Measurements from ENCODE around the gene ACACB. TPM values are rescaled to one million over a fixed set of nuclear protein-coding genes. Genes with fewer than 3 reads are reported as not detected.

Gene ACACB
- total RNA-seq, 1 donor from 2014 or later, result 22.7 TPM

DNA sequence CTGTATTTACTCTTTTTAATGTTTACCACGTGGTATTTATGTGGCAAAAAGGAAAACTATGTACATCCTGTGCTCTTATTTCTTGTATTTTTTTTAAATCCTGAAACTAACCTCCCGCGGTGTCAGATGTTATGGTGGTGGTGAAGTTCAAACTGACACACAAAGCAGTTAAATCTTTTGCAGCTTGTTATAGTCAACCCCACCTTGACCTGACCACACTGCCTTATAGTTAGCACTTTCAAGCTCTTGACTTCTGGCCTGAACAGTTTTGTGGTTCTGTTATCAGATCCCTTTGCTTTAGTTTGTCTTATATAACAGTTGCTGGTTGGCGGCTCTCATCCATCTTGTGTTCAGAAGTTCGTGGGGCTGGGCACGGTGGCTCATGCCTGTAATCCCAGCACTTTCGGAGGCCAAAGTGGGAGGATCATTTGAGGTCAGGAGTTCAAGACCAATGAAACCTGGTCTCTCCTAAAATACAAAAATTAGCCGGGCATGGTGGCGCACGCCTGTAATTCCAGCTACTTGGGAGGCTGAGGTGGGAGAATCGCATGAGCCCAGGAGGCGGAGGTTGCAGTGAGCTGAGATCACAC lies 16.9 kb upstream of the ACACB start:
- H3K27ac Mint-ChIP-seq, result peak overlapping the region; percentile 72
- peaks cover 22% of the 10 kb centered on the region for H3K36me3 Mint-ChIP-seq
- peak overlapping the region; percentile 91 for H3K4me3 Mint-ChIP-seq
- TF ChIP-seq, protein P1, sequence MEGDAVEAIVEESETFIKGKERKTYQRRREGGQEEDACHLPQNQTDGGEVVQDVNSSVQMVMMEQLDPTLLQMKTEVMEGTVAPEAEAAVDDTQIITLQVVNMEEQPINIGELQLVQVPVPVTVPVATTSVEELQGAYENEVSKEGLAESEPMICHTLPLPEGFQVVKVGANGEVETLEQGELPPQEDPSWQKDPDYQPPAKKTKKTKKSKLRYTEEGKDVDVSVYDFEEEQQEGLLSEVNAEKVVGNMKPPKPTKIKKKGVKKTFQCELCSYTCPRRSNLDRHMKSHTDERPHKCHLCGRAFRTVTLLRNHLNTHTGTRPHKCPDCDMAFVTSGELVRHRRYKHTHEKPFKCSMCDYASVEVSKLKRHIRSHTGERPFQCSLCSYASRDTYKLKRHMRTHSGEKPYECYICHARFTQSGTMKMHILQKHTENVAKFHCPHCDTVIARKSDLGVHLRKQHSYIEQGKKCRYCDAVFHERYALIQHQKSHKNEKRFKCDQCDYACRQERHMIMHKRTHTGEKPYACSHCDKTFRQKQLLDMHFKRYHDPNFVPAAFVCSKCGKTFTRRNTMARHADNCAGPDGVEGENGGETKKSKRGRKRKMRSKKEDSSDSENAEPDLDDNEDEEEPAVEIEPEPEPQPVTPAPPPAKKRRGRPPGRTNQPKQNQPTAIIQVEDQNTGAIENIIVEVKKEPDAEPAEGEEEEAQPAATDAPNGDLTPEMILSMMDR (conservative IDR thresholded peaks at IDR 0.05), result no peak
- H3K4me1 Mint-ChIP-seq (ENCODE audit: unreplicated experiment), result peaks cover 23% of the 10 kb centered on the region
- DNase-seq (ENCODE audit: extremely low spot score, unreplicated experiment), result no peak
- H3K9me3 Mint-ChIP-seq, result no peaks in the 10 kb centered on the region
- H3K27me3 Mint-ChIP-seq, result no peaks in the 10 kb centered on the region

DNA sequence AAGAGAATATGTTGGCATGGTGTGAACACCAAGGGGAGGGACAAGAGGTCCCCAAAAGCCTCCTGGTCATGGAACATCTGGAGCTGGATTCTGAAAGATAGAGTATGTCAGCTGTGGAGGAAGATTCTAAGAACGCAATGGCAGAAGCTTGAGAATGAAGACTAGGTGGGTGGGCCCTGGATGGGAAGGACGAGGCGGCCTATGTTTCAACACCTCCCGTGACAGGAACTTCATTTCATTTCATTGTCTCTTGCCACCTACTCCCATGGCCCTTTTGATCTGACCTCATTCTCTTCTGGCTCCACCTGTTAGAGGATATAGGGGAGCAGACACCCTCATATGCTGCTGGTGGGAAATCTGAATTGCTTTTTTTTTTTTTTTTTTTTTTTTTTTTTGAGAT lies 15.6 kb upstream of the ACACB start:
- H3K4me1 Mint-ChIP-seq (ENCODE audit: unreplicated experiment), result peaks cover 23% of the 10 kb centered on the region

DNA sequence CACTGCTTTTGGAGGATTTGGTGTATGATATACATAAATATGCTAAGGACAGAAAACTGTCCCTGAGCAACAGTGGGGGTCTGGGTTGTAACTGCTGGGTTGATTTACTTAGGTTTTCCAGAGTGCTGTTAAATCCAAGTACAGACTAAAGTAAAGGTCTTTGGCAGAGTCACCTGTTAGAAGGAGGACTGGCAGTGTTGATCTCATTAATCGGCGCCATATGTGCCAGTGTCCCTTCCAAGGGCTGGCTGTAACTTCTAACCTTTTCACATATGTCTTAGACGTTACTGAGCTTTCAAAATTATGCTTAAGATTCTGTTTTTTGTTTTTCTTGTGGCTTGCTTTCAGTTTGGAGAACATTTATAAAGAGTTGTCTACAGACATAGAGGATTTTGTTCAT lies 13.9 kb upstream of the ACACB start:
- H3K36me3 Mint-ChIP-seq, result peaks cover 32% of the 10 kb centered on the region
- H3K9me3 Mint-ChIP-seq, result no peaks in the 10 kb centered on the region
- H3K27ac Mint-ChIP-seq, result no peak overlapping the region
- TF ChIP-seq, protein P1 (conservative IDR thresholded peaks at IDR 0.05), result no peak
- no peak for DNase-seq (ENCODE audit: extremely low spot score, unreplicated experiment)
- H3K4me3 Mint-ChIP-seq, result no peak overlapping the region
- H3K4me1 Mint-ChIP-seq (ENCODE audit: unreplicated experiment), result peaks cover 23% of the 10 kb centered on the region
- H3K27me3 Mint-ChIP-seq, result no peaks in the 10 kb centered on the region

More for the DNA sequence above, 15.6 kb upstream of the ACACB start:
- Mint-ChIP-seq H3K36me3 (peaks cover 29% of the 10 kb centered on the region), H3K27ac (no peak overlapping the region), H3K4me3 (no peak overlapping the region), H3K9me3 (no peaks in the 10 kb centered on the region), H3K27me3 (no peaks in the 10 kb centered on the region)
- TF ChIP-seq, protein P1 (conservative IDR thresholded peaks at IDR 0.05), result no peak
- no peak for DNase-seq (ENCODE audit: extremely low spot score, unreplicated experiment)

DNA sequence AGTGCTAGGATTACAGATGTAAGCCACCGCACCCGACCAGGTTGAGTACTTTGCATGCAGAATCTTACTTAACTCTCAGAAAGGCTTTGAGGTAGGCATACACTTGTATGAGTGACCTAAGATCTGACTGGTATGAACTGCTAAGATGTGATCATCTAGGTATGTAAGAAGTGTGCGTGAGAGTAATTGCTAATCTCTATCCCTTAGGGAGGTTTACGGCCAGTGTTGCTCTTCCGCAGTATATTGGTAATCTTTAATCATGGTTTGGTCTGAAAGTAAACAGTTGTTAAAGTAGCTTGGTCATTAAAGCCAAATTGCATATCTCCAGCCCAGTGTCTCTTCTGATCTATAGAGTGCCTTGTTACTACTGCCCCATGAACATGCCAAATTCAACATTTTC lies 11.2 kb upstream of the ACACB start:
- Mint-ChIP-seq H3K27ac (peak overlapping the region; percentile 14), H3K4me3 (no peak overlapping the region), H3K27me3 (no peaks in the 10 kb centered on the region), H3K4me1 (ENCODE audit: unreplicated experiment) (peaks cover 12% of the 10 kb centered on the region), H3K9me3 (no peaks in the 10 kb centered on the region), H3K36me3 (peaks cover 34% of the 10 kb centered on the region)
- TF ChIP-seq, protein P1 (conservative IDR thresholded peaks at IDR 0.05), result no peak
- DNase-seq (ENCODE audit: extremely low spot score, unreplicated experiment), result no peak

DNA sequence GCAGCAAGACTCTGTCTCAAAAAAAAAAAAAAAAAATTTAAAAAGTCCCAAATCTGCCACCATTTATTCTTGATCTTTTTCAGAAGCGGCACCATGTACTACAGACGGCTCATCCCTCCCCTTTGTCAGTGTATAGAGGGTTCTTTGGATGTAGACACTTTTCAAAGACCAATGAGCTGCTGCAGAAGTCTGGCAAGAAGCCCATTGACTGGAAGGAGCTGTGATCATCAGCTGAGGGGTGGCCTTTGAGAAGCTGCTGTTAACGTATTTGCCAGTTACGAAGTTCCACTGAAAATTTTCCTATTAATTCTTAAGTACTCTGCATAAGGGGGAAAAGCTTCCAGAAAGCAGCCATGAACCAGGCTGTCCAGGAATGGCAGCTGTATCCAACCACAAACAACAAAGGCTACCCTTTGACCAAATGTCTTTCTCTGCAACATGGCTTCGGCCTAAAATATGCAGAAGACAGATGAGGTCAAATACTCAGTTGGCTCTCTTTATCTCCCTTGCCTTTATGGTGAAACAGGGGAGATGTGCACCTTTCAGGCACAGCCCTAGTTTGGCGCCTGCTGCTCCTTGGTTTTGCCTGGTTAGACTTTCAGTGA lies 6.5 kb upstream of the ACACB start:
- Mint-ChIP-seq H3K9me3 (no peaks in the 10 kb centered on the region), H3K27ac (peak overlapping the region; percentile 79), H3K27me3 (no peaks in the 10 kb centered on the region), H3K36me3 (peaks cover 20% of the 10 kb centered on the region), H3K4me1 (ENCODE audit: unreplicated experiment) (peaks cover 34% of the 10 kb centered on the region), H3K4me3 (no peak overlapping the region)
- TF ChIP-seq, protein P1 (conservative IDR thresholded peaks at IDR 0.05), result no peak
- no peak for DNase-seq (ENCODE audit: extremely low spot score, unreplicated experiment)

Measured in type B pancreatic cell (in vitro differentiated cells).